HEK293 (cell line): ENCODE measurements around the gene SNAPC4.

ENCODE experiments used
- CTCF ChIA-PET: fragments of 350-600 bp; formaldehyde crosslinking; extraction: SDS; loops from one replicate; lab custom pipeline; 2021; ENCODE audit warnings: antibody characterized with exemption; lab: Yijun Ruan, JAX
- POLR2A ChIA-PET: fragments of 300-600 bp; formaldehyde crosslinking; extraction: SDS; loops from one replicate; lab custom pipeline; 2020; ENCODE audit warnings: antibody characterized with exemption, inconsistent platforms; lab: Yijun Ruan, JAX
- H3K27ac ChIP-seq: fragments of 200-500 bp; sonication (Bioruptor generic); 2 replicates; pipeline ENCODE4 v1.5.1; 2014; ENCODE audit warnings: low read depth, low read length, control low read depth, inconsistent platforms; ENCODE audit errors: extremely low read depth
- H3K36me3 ChIP-seq, 2 experiments: fragments of 200-500 bp in 1 of 2; sonication (Bioruptor generic) in 1 of 2; 1 replicate in 1 of 2; 2 replicates in 1 of 2; pipeline ENCODE4 v1.5.1; 2014 to 2017; ENCODE audit warnings: inconsistent platforms in 2 of 2, low read length in 2 of 2; ENCODE audit not compliant: control insufficient read depth in 2 of 2, insufficient read depth in 1 of 2
- H3K4me1 ChIP-seq: fragments of 200-500 bp; sonication (Bioruptor generic); 2 replicates; pipeline ENCODE4 v1.5.1; 2014; ENCODE audit warnings: mild to moderate bottlenecking, low read length, inconsistent platforms; ENCODE audit not compliant: control insufficient read depth, insufficient read depth
- H3K4me3 ChIP-seq: 2 replicates; pipeline ENCODE4 v1.5.1; 2011; ENCODE audit warnings: low read depth, mild to moderate bottlenecking, control low read depth, low read length, moderate library complexity
- H3K9me3 ChIP-seq: fragments of 200-500 bp; sonication (Bioruptor generic); 2 replicates; pipeline ENCODE4 v1.5.1; 2014; ENCODE audit warnings: low read depth, low read length, inconsistent platforms; ENCODE audit not compliant: control insufficient read depth, insufficient read depth
- KLF8 ChIP-seq: fragments of 450-650 bp; formaldehyde crosslinking; IDR thresholded peaks from 2 replicates; pipeline ENCODE4 v1.5.1; 2016; ENCODE audit warnings: missing biosample characterization, missing genetic modification characterization
- REPIN1 ChIP-seq: fragments of 450-650 bp; formaldehyde crosslinking; IDR thresholded peaks from 2 replicates; pipeline ENCODE4 v1.5.1; 2017; ENCODE audit warnings: missing biosample characterization, missing genetic modification characterization, low read depth
- SCRT1 ChIP-seq: fragments of 450-650 bp; formaldehyde crosslinking; IDR thresholded peaks from 2 replicates; pipeline ENCODE4 v1.5.1; 2016; ENCODE audit warnings: missing biosample characterization, missing genetic modification characterization, borderline replicate concordance
- SCRT2 ChIP-seq: fragments of 450-650 bp; formaldehyde crosslinking; IDR thresholded peaks from 2 replicates; pipeline ENCODE4 v1.5.1; 2016; ENCODE audit warnings: missing biosample characterization, missing genetic modification characterization
- ZNF16 ChIP-seq: fragments of 450-650 bp; formaldehyde crosslinking; IDR thresholded peaks from 2 replicates; pipeline ENCODE4 v1.5.1; 2016; ENCODE audit warnings: low read depth, missing biosample characterization, missing genetic modification characterization
- ZNF341 ChIP-seq: fragments of 450-650 bp; formaldehyde crosslinking; IDR thresholded peaks from 2 replicates; pipeline ENCODE4; 2016; ENCODE audit warnings: low read depth, missing biosample characterization, missing genetic modification characterization
- ZNF354C ChIP-seq: fragments of 450-650 bp; formaldehyde crosslinking; IDR thresholded peaks from 2 replicates; pipeline ENCODE4 v1.5.1; 2016; ENCODE audit warnings: missing biosample characterization, missing genetic modification characterization, low read depth, borderline replicate concordance
- ZNF510 ChIP-seq: fragments of 450-650 bp; formaldehyde crosslinking; IDR thresholded peaks from 2 replicates; pipeline ENCODE4 v1.5.1; 2018; ENCODE audit warnings: mild to moderate bottlenecking, missing genetic modification characterization, missing biosample characterization; ENCODE audit not compliant: insufficient replicate concordance
- ZNF645 ChIP-seq: fragments of 450-650 bp; formaldehyde crosslinking; IDR thresholded peaks from 2 replicates; pipeline ENCODE4; 2016; ENCODE audit warnings: missing biosample characterization, missing genetic modification characterization
- ZNF843 ChIP-seq: fragments of 450-650 bp; formaldehyde crosslinking; IDR thresholded peaks from 2 replicates; pipeline ENCODE4 v1.5.1; 2016; ENCODE audit warnings: missing biosample characterization, missing genetic modification characterization
- ZSCAN23 ChIP-seq: fragments of 450-650 bp; formaldehyde crosslinking; IDR thresholded peaks from 2 replicates; pipeline ENCODE4 v1.5.1; 2016; ENCODE audit warnings: missing biosample characterization, missing genetic modification characterization

Gene SNAPC4

GRCh38 chr9:136423432-136424146 is 23.6 kb upstream of the SNAPC4 start:
- no peak overlapping the region for H3K4me3 ChIP-seq
- no peaks in the 10 kb centered on the region for H3K4me1 ChIP-seq
- POLR2A ChIA-PET = interaction anchor here (1.3 to 2.5 kb wide), 4 partner anchors 12 to 22 kb away, joined by 6 to 15 read pairs (median 8); no protein-coding TSS in a partner anchor
- H3K27ac ChIP-seq = no peak overlapping the region
- CTCF ChIA-PET = interaction anchor here (0.5 to 1.0 kb wide), 4 partner anchors 23 to 301 kb away, joined by 3 to 4 read pairs (median 3); no protein-coding TSS in a partner anchor
- TF ChIP-seq REPIN1 (tag by site-specific recombination) = no peak
- peak; percentile 75 for TF ChIP-seq ZNF341 (tag by site-specific recombination)
- H3K9me3 ChIP-seq = no peaks in the 10 kb centered on the region
- H3K36me3 ChIP-seq = peaks cover 13 to 65% of the 10 kb centered on the region in 2 experiments; a peak in 2 of 3 replicates

- Histone ChIP-seq H3K4me1 (no peaks in the 10 kb centered on the region), H3K27ac (no peak overlapping the region), H3K9me3 (no peaks in the 10 kb centered on the region), H3K36me3 (peaks cover 13 to 69% of the 10 kb centered on the region in 2 experiments; a peak in 2 of 3 replicates), H3K4me3 (no peak overlapping the region)
- TF ChIP-seq ZNF510 (tag by site-specific recombination) (no peak), ZNF645 (tag by site-specific recombination) (no peak)
- ChIA-PET CTCF (interaction anchor here (0.5 to 0.7 kb wide), 2 partner anchors 57 to 300 kb away, joined by 3 to 4 read pairs; no protein-coding TSS in a partner anchor), POLR2A (no interaction called here)
These were observed 22.9 kb upstream of the SNAPC4 start for GRCh38 chr9:136422876-136423275.

GRCh38 chr9:136421791-136422190 is 21.8 kb upstream of the SNAPC4 start:
- ChIA-PET POLR2A (interaction anchor here (1.3 kb wide), 2 partner anchors 17 to 20 kb away, joined by 3 to 8 read pairs; no protein-coding TSS in a partner anchor), CTCF (no interaction called here)
- no peaks in the 10 kb centered on the region for H3K4me1 ChIP-seq
- peaks cover 13 to 79% of the 10 kb centered on the region in 2 experiments; a peak in 2 of 3 replicates for H3K36me3 ChIP-seq
- TF ChIP-seq KLF8 (tag by site-specific recombination) = no peak
- no peaks in the 10 kb centered on the region for H3K9me3 ChIP-seq
- H3K4me3 ChIP-seq = no peak overlapping the region
- H3K27ac ChIP-seq = no peak overlapping the region

- H3K4me1 ChIP-seq = no peaks in the 10 kb centered on the region
- H3K4me3 ChIP-seq = no peak overlapping the region
- TF ChIP-seq ZNF16 (tag by site-specific recombination) (no peak), ZNF843 (no peak), ZNF354C (tag by site-specific recombination) (no peak)
- TF ChIP-seq, all 188 proteins: peak for 0
- ChIA-PET CTCF (interaction anchor here (1.1 kb wide), 1 partner anchor 17 kb away, joined by 4 read pairs; no protein-coding TSS in a partner anchor), POLR2A (interaction anchor here (1.6 kb wide), 1 partner anchor 8 kb away, joined by 3 read pairs; the partner anchor contains the start of genes ENTR1 and PMPCA)
- H3K36me3 ChIP-seq = peaks cover 21 to 96% of the 10 kb centered on the region in 2 experiments
- no peaks in the 10 kb centered on the region for H3K9me3 ChIP-seq
- H3K27ac ChIP-seq = no peak overlapping the region
These were observed 19.1 kb upstream of the SNAPC4 start for GRCh38 chr9:136419092-136419420.

GRCh38 chr9:136418182-136419091 is 18.5 kb upstream of the SNAPC4 start:
- TF ChIP-seq SCRT2 (tag by site-specific recombination) = peak; percentile 92
- peak; percentile 87 for TF ChIP-seq SCRT1 (tag by site-specific recombination)
- no peak for TF ChIP-seq ZSCAN23 (tag by site-specific recombination)
- POLR2A ChIA-PET = interaction anchor here (1.6 kb wide), 1 partner anchor 7 kb away, joined by 3 read pairs; the partner anchor contains the start of genes ENTR1 and PMPCA
- Histone ChIP-seq H3K4me1 (no peaks in the 10 kb centered on the region), H3K4me3 (no peak overlapping the region), H3K27ac (no peak overlapping the region), H3K9me3 (no peaks in the 10 kb centered on the region), H3K36me3 (peaks cover 21 to 96% of the 10 kb centered on the region in 2 experiments)
- CTCF ChIA-PET = interaction anchor here (0.7 to 0.9 kb wide), 2 partner anchors 67 to 195 kb away, joined by 4 read pairs; no protein-coding TSS in a partner anchor
